NCI-H2107 treated with DMSO at 0.1 percent for 48 hours (cell line): Measurements from ENCODE around the gene METRNL.
"Not testable (repeated sequence)": the region's sequence is repeated elsewhere in the genome, so short reads cannot be mapped to it uniquely, and the experiment has no call there.

Experiments
- DNase-seq: peaks from one replicate; lab custom pipeline; 2025; ENCODE audit not compliant: unreplicated experiment; lab: John Stamatoyannopoulos, UW

The METRNL gene

GRCh38 chr17:83052241-83052564, 27.2 kb upstream of the METRNL start:
- no peak for DNase-seq

GRCh38 chr17:83053021-83053681, 26.3 kb upstream of the METRNL start:
- DNase-seq = no peak

GRCh38 chr17:83053739-83054451, 25.5 kb upstream of the METRNL start:
- no peak for DNase-seq

- DNase-seq = no peak
Observed at GRCh38 chr17:83054518-83055125, 24.8 kb upstream of the METRNL start.

GRCh38 chr17:83055176-83055575, 24.2 kb upstream of the METRNL start:
- DNase-seq = not testable (repeated sequence)

GRCh38 chr17:83055911-83056582, 23.4 kb upstream of the METRNL start:
- DNase-seq = no peak

- no peak for DNase-seq
Observed at GRCh38 chr17:83056583-83057396, 22.6 kb upstream of the METRNL start.

GRCh38 chr17:83057397-83057761, 22.0 kb upstream of the METRNL start:
- no peak for DNase-seq

- DNase-seq = no peak
Observed at GRCh38 chr17:83057793-83058265, 21.6 kb upstream of the METRNL start.

GRCh38 chr17:83058266-83058798, 21.1 kb upstream of the METRNL start:
- no peak for DNase-seq

- DNase-seq = no peak
Observed at GRCh38 chr17:83061586-83061985, 17.8 kb upstream of the METRNL start.

GRCh38 chr17:83062011-83062817, 17.2 kb upstream of the METRNL start:
- DNase-seq = no peak

GRCh38 chr17:83062818-83063671, 16.4 kb upstream of the METRNL start:
- no peak for DNase-seq

- no peak for DNase-seq
Observed at GRCh38 chr17:83064021-83064731, 15.2 kb upstream of the METRNL start.

- DNase-seq = no peak
Observed at GRCh38 chr17:83064732-83065659, 14.4 kb upstream of the METRNL start.

- DNase-seq = no peak
Observed at GRCh38 chr17:83065660-83066542, 13.5 kb upstream of the METRNL start.
